Ammon's horn (tissue), 1 donor: ENCODE measurements around the gene CABP1.
A peak's percentile ranks its signal among the peaks of the same experiment; 100 is the strongest.

Experiments used
- DNase-seq: peaks from one replicate; pipeline ENCODE4 v3.0.0-alpha.2; 2016; ENCODE audit warnings: low spot score

The CABP1 gene

GRCh38 chr12:120696626-120697025 lies 56.2 kb downstream of the CABP1 start:
- DNase-seq: no peak

GRCh38 chr12:120697344-120697743 lies 56.9 kb downstream of the CABP1 start:
- no peak for DNase-seq

- no peak for DNase-seq
These were observed 58.2 kb downstream of the CABP1 start for GRCh38 chr12:120698665-120699064.

- no peak for DNase-seq
These were observed 59.1 kb downstream of the CABP1 start for GRCh38 chr12:120699553-120699952.

GRCh38 chr12:120700886-120701285 lies 60.5 kb downstream of the CABP1 start:
- DNase-seq: no peak

GRCh38 chr12:120702637-120703036 lies 62.2 kb downstream of the CABP1 start:
- DNase-seq: no peak

- no peak for DNase-seq
These were observed 63.0 kb downstream of the CABP1 start for GRCh38 chr12:120703311-120703942.

- no peak for DNase-seq
These were observed 65.2 kb downstream of the CABP1 start for GRCh38 chr12:120705618-120706017.

GRCh38 chr12:120706029-120706428 lies 65.6 kb downstream of the CABP1 start:
- no peak for DNase-seq

- no peak for DNase-seq
These were observed 68.2 kb downstream of the CABP1 start for GRCh38 chr12:120708651-120709050.

GRCh38 chr12:120710031-120710804 lies 69.8 kb downstream of the CABP1 start, which contains the start of gene UNC119B:
Gene UNC119B (plus strand): TSS chr12:120710458. CDS start chr12:120710475, 17 bp downstream.
- DNase-seq: peak; percentile 74

GRCh38 chr12:120710805-120711296 lies 70.4 kb downstream of the CABP1 start:
- no peak for DNase-seq

GRCh38 chr12:120711411-120711810 lies 71.0 kb downstream of the CABP1 start:
- DNase-seq: no peak

- no peak for DNase-seq
These were observed 72.2 kb downstream of the CABP1 start for GRCh38 chr12:120712610-120713009.

- DNase-seq: peak; percentile 90
These were observed 73.5 kb downstream of the CABP1 start for GRCh38 chr12:120713861-120714482.
